Keratinocyte (primary cell): ENCODE measurements around the gene BRF1. TPM values are rescaled to one million over a fixed set of nuclear protein-coding genes. Genes with fewer than 3 reads are reported as not detected.

Experiments
- DNase-seq: peaks from one replicate; pipeline ENCODE4 v3.0.0-alpha.2; 2011; ENCODE audit warnings: low read depth, missing footprints, low spot score
- FAIRE-seq: peaks from 2 replicates; lab custom pipeline; 2011; peaks lifted over from hg19 to GRCh38; lab: Jason Lieb, UNC
- H2AFZ ChIP-seq: 2 replicates; pipeline ENCODE4 v1.6.0; 2012; ENCODE audit warnings: low read length, control low read depth, inconsistent platforms; ENCODE audit not compliant: control insufficient read depth
- H3K27ac ChIP-seq: 2 replicates; pipeline ENCODE4 v1.5.1; 2011; ENCODE audit warnings: low read length; ENCODE audit not compliant: control insufficient read depth, insufficient read depth
- H3K27me3 ChIP-seq: 3 replicates; pipeline ENCODE4 v1.6.0; 2011; ENCODE audit warnings: low read length; ENCODE audit not compliant: control insufficient read depth, insufficient read depth; ENCODE audit errors: extremely low read depth
- H3K36me3 ChIP-seq, 2 experiments: 2 replicates in 1 of 2; 3 replicates in 1 of 2; pipeline ENCODE4 v1.5.1; 2011; ENCODE audit warnings: low read length in 2 of 2, mild to moderate bottlenecking in 1 of 2; ENCODE audit not compliant: control insufficient read depth in 2 of 2, insufficient read depth in 2 of 2; ENCODE audit errors: extremely low read depth in 1 of 2
- H3K4me1 ChIP-seq: 3 replicates; pipeline ENCODE4 v1.5.1; 2011; ENCODE audit warnings: low read length; ENCODE audit not compliant: control insufficient read depth, insufficient read depth; ENCODE audit errors: extremely low read depth
- H3K4me2 ChIP-seq: 3 replicates; pipeline ENCODE4 v1.6.0; 2011; ENCODE audit warnings: low read depth, low read length; ENCODE audit not compliant: control insufficient read depth, insufficient read depth; ENCODE audit errors: extremely low read depth
- H3K4me3 ChIP-seq, 3 experiments: fragments of 200-600 bp in 1 of 3; sonication (generic) in 1 of 3; 2 replicates in 2 of 3; 3 replicates in 1 of 3; pipeline ENCODE4 v1.5.1; 2011 to 2016; ENCODE audit warnings: low read length in 3 of 3, mild to moderate bottlenecking in 3 of 3, control low read depth in 2 of 3, inconsistent platforms in 1 of 3, low read depth in 1 of 3, mixed read lengths in 1 of 3, mixed run types in 1 of 3, moderate library complexity in 1 of 3; ENCODE audit not compliant: control insufficient read depth in 2 of 3, insufficient read depth in 2 of 3; ENCODE audit errors: extremely low read depth in 1 of 3
- H3K79me2 ChIP-seq: 2 replicates; pipeline ENCODE4 v1.6.0; 2012; ENCODE audit warnings: low read length; ENCODE audit not compliant: control insufficient read depth, insufficient read depth
- H3K9ac ChIP-seq: 3 replicates; pipeline ENCODE4 v1.6.0; 2011; ENCODE audit warnings: low read length; ENCODE audit not compliant: control insufficient read depth, insufficient read depth; ENCODE audit errors: extremely low read depth
- H3K9me1 ChIP-seq: 3 replicates; pipeline ENCODE4 v1.6.0; 2011; ENCODE audit warnings: low read length; ENCODE audit not compliant: control insufficient read depth, insufficient read depth; ENCODE audit errors: extremely low read depth
- H3K9me3 ChIP-seq: 2 replicates; pipeline ENCODE4 v1.5.1; 2012; ENCODE audit warnings: low read depth, low read length; ENCODE audit not compliant: control insufficient read depth
- H4K20me1 ChIP-seq: 3 replicates; pipeline ENCODE4 v1.6.0; 2011; ENCODE audit warnings: low read length; ENCODE audit not compliant: control insufficient read depth, insufficient read depth; ENCODE audit errors: extremely low read depth
- CTCF ChIP-seq, 3 experiments: IDR thresholded peaks in 1 of 3; conservative IDR thresholded peaks in 1 of 3; optimal IDR thresholded peaks in 1 of 3; 2 replicates in 2 of 3; 3 replicates in 1 of 3; pipeline versions ENCODE3 to v1.5.1; 2011; ENCODE audit warnings: low read length in 3 of 3, mild to moderate bottlenecking in 3 of 3, moderate library complexity in 2 of 3, control low read depth in 1 of 3, inconsistent platforms in 1 of 3; ENCODE audit not compliant: insufficient read depth in 2 of 3; ENCODE audit errors: extremely low read depth in 1 of 3
- EZH2 ChIP-seq: IDR thresholded peaks from one replicate; pipeline ENCODE4 v1.6.1; 2012; ENCODE audit warnings: inconsistent platforms, mild to moderate bottlenecking, low read length, moderate library complexity
- dilution Hi-C: fragments of 300-500 bp; cut with MboI; formaldehyde crosslinking; loops from one replicate; pipeline ENCODE4 v1.7.0; 2020; ENCODE audit warnings: low sequenced_read_pairs; ENCODE audit not compliant: extremely low pct_ligation_motif_present
- polyA plus RNA-seq, 5 experiments: library from polyadenylated mRNA; depleted of rRNA in 3 of 5; stranded (reverse) in 3 of 5; stranded (forward) in 1 of 5; unstranded in 1 of 5; fragments of >200 nt; gene quantifications; 1 replicate in 1 of 5; 2 replicates in 3 of 5; 3 replicates in 1 of 5; pipeline versions ENCODE4 v1.2.1 to v1.2.3, GENCODE V29; 2011 to 2012; ENCODE audit warnings: missing spikeins in 2 of 5, low read depth in 1 of 5, low replicate concordance in 1 of 5

The BRF1 gene
- polyA plus RNA-seq, 1 donor (not counting 4 experiments of a cell fraction or from before 2014, with no cell fraction given), result 6.5 TPM

- H2AFZ ChIP-seq, result no peak overlapping the region
- H3K36me3 ChIP-seq, result no peaks in the 10 kb centered on the region
- H3K4me1 ChIP-seq, result peaks cover 5% of the 10 kb centered on the region
- H3K9me3 ChIP-seq, result no peaks in the 10 kb centered on the region
- DNase-seq, result no peak
- TF ChIP-seq CTCF (optimal IDR thresholded peaks at IDR 0.05 in 1 of 3, IDR thresholded peaks at IDR 0.05 in 1 of 3, conservative IDR thresholded peaks at IDR 0.05 in 1 of 3; ENCODE audit: extremely low read depth in 1 of 3, insufficient read depth in 2 of 3, low read length in 3 of 3) (no peak), EZH2 (no peak)
- H3K9ac ChIP-seq, result no peak overlapping the region
- dilution Hi-C loops, result no loop called here
- no peak overlapping the region for H3K27ac ChIP-seq
- no peaks in the 10 kb centered on the region for H4K20me1 ChIP-seq
- H3K27me3 ChIP-seq, result peaks cover 43% of the 10 kb centered on the region
- no peaks in the 10 kb centered on the region for H3K79me2 ChIP-seq
- no peaks in the 10 kb centered on the region for H3K9me1 ChIP-seq
- H3K4me3 ChIP-seq, result no peak overlapping the region
- no peak overlapping the region for H3K4me2 ChIP-seq
- FAIRE-seq, result no peak
Measured at GRCh38 chr14:105195051-105195450, 105.8 kb downstream of the BRF1 start.

GRCh38 chr14:105193916-105194782 lies 106.7 kb downstream of the BRF1 start:
- H3K9me1 ChIP-seq, result no peaks in the 10 kb centered on the region
- DNase-seq, result no peak
- no peaks in the 10 kb centered on the region for H3K36me3 ChIP-seq
- H3K79me2 ChIP-seq, result no peaks in the 10 kb centered on the region
- dilution Hi-C loops, result no loop called here
- TF ChIP-seq CTCF (optimal IDR thresholded peaks at IDR 0.05 in 1 of 3, IDR thresholded peaks at IDR 0.05 in 1 of 3, conservative IDR thresholded peaks at IDR 0.05 in 1 of 3; ENCODE audit: extremely low read depth in 1 of 3, insufficient read depth in 2 of 3, low read length in 3 of 3) (no peak), EZH2 (no peak)
- H3K27me3 ChIP-seq, result peaks cover 43% of the 10 kb centered on the region
- no peaks in the 10 kb centered on the region for H3K9me3 ChIP-seq
- H3K4me1 ChIP-seq, result peaks cover 5% of the 10 kb centered on the region
- no peak overlapping the region for H3K4me2 ChIP-seq
- H3K9ac ChIP-seq, result no peak overlapping the region
- no peak for FAIRE-seq
- H3K27ac ChIP-seq, result no peak overlapping the region
- H4K20me1 ChIP-seq, result no peaks in the 10 kb centered on the region
- no peak overlapping the region for H2AFZ ChIP-seq
- H3K4me3 ChIP-seq, result no peak overlapping the region
